GM23338 (cell line): ENCODE data around the gene PERM1. TPM values are rescaled to one million over a fixed set of nuclear protein-coding genes. Genes with fewer than 3 reads are reported as not detected.

Experiments used
- ATAC-seq: fragments of 200-7000 bp; cut with Tn5 transposase; 3 replicates; pipeline ENCODE4 v1.9.1; 2020
- DNase-seq: peaks from one replicate; pipeline ENCODE4 v3.0.0-alpha.2; 2015; ENCODE audit warnings: low spot score
- H2AFZ ChIP-seq: fragments of 200-600 bp; sonication (generic); 2 replicates; pipeline ENCODE4 v1.8.0; 2016; ENCODE audit warnings: antibody characterized with exemption, mild to moderate bottlenecking, moderate library complexity
- H3F3A ChIP-seq: fragments of 200-600 bp; sonication (generic); replicated peaks from 2 replicates; pipeline ENCODE4 v1.8.0; 2017; ENCODE audit warnings: antibody characterized with exemption, mixed run types, low read depth
- H3K27ac ChIP-seq: fragments of 200-600 bp; sonication (generic); 2 replicates; pipeline ENCODE4 v1.6.1; 2016; ENCODE audit warnings: low read depth
- H3K27me3 ChIP-seq: fragments of 200-600 bp; sonication (generic); 2 replicates; pipeline ENCODE4 v1.8.0; 2016; ENCODE audit warnings: mild to moderate bottlenecking, mixed run types, moderate library complexity; ENCODE audit not compliant: insufficient read depth
- H3K36me3 ChIP-seq: fragments of 200-600 bp; sonication (generic); 2 replicates; pipeline ENCODE4 v1.8.0; 2016; ENCODE audit warnings: mild to moderate bottlenecking; ENCODE audit not compliant: insufficient read depth
- H3K4me1 ChIP-seq: fragments of 200-600 bp; sonication (generic); 2 replicates; pipeline ENCODE4 v1.8.0; 2016; ENCODE audit warnings: mild to moderate bottlenecking, moderate library complexity; ENCODE audit not compliant: insufficient read depth
- H3K4me2 ChIP-seq: fragments of 200-600 bp; sonication (generic); 2 replicates; pipeline ENCODE4 v1.7.1; 2017; ENCODE audit warnings: mixed run types
- H3K4me3 ChIP-seq: fragments of 200-600 bp; sonication (generic); 2 replicates; pipeline ENCODE4 v1.6.1; 2016; ENCODE audit warnings: mixed run types
- H3K79me2 ChIP-seq: fragments of 200-600 bp; sonication (generic); replicated peaks from 2 replicates; pipeline ENCODE4 v1.8.0; 2017; ENCODE audit warnings: mild to moderate bottlenecking; ENCODE audit not compliant: insufficient read depth
- H3K9me2 ChIP-seq: fragments of 200-600 bp; sonication (generic); 2 replicates; pipeline ENCODE4 v1.8.0; 2017; ENCODE audit not compliant: insufficient read depth
- H4K20me1 ChIP-seq: fragments of 200-600 bp; sonication (generic); replicated peaks from 2 replicates; pipeline ENCODE4 v1.8.0; 2017; ENCODE audit warnings: mild to moderate bottlenecking; ENCODE audit not compliant: insufficient read depth
- H3K27ac Mint-ChIP-seq: 2 replicates; pipeline ENCODE4 v1.8.0; 2020; ENCODE audit warnings: inconsistent platforms, mild to moderate bottlenecking, moderate library complexity, mixed read lengths
- H3K27me3 Mint-ChIP-seq: 3 replicates; pipeline ENCODE4 v1.8.0; 2022; ENCODE audit warnings: low read depth, mild to moderate bottlenecking, moderate library complexity, mixed read lengths, inconsistent platforms; ENCODE audit not compliant: insufficient read depth, poor library complexity
- H3K36me3 Mint-ChIP-seq: 3 replicates; pipeline ENCODE4 v1.8.0; 2021; ENCODE audit warnings: low read depth, mild to moderate bottlenecking, inconsistent platforms, moderate library complexity, mixed read lengths
- H3K4me1 Mint-ChIP-seq: 3 replicates; pipeline ENCODE4 v1.8.0; 2020; ENCODE audit warnings: mild to moderate bottlenecking, inconsistent platforms, mixed read lengths
- H3K4me3 Mint-ChIP-seq: 3 replicates; pipeline ENCODE4 v1.8.0; 2021; ENCODE audit warnings: moderate library complexity, mild to moderate bottlenecking, inconsistent platforms, mixed read lengths
- H3K9me3 Mint-ChIP-seq: 3 replicates; pipeline ENCODE4 v1.8.0; 2020; ENCODE audit warnings: moderate library complexity, mild to moderate bottlenecking, inconsistent platforms, mixed read lengths
- CREB1 ChIP-seq: fragments of 250-450 bp; sonication (Bioruptor Pico); IDR thresholded peaks from 2 replicates; pipeline ENCODE4 v1.5.0; 2020; ENCODE audit warnings: low read depth, mild to moderate bottlenecking, moderate library complexity
- EZH2 ChIP-seq: fragments of 200-600 bp; sonication (generic); IDR thresholded peaks from one replicate; pipeline ENCODE4 v1.8.0; 2017; ENCODE audit warnings: antibody characterized with exemption, mild to moderate bottlenecking, low read depth; ENCODE audit not compliant: unreplicated experiment
- NANOG ChIP-seq: IDR thresholded peaks from 2 replicates; pipeline ENCODE4 v1.6.1; 2016; ENCODE audit warnings: antibody characterized with exemption, borderline replicate concordance
- STAT1 ChIP-seq: IDR thresholded peaks from one replicate; pipeline ENCODE4 v1.6.1; 2016; ENCODE audit warnings: antibody characterized with exemption; ENCODE audit not compliant: unreplicated experiment
- polyA plus RNA-seq: library from polyadenylated mRNA; unstranded; fragments of >200 nt; fragmentation: Nextera tagmentation; extraction: Ambion mirVana; gene quantifications from 2 replicates; pipeline ENCODE4 v1.2.1, GENCODE V29; 2016
- total RNA-seq: library from RNA; depleted of rRNA; stranded (reverse); fragments of >200 nt; shearing (Covaris generic); gene quantifications from 2 replicates; pipeline ENCODE4 v1.2.3, GENCODE V29; 2014
- TF ChIP-seq, protein P1 (sequence below), 2 experiments: fragments of 200-600 bp in 1 of 2; sonication (generic) in 1 of 2; conservative IDR thresholded peaks; 2 replicates each; pipeline versions ENCODE4 v1.5.1 to v1.6.1; 2016 to 2017; ENCODE audit warnings: antibody characterized with exemption in 2 of 2, low read depth in 2 of 2, mild to moderate bottlenecking in 2 of 2, moderate library complexity in 1 of 2
- TF ChIP-seq, protein P2 (sequence below): fragments of 250-450 bp; sonication (Bioruptor Pico); IDR thresholded peaks from 2 replicates; pipeline ENCODE4 v1.5.0; 2020; ENCODE audit warnings: mild to moderate bottlenecking, moderate library complexity

The PERM1 gene
- total and polyA plus RNA-seq, 2 experiments from 2014 or later: 1.1 TPM; not detected in 1

DNA sequence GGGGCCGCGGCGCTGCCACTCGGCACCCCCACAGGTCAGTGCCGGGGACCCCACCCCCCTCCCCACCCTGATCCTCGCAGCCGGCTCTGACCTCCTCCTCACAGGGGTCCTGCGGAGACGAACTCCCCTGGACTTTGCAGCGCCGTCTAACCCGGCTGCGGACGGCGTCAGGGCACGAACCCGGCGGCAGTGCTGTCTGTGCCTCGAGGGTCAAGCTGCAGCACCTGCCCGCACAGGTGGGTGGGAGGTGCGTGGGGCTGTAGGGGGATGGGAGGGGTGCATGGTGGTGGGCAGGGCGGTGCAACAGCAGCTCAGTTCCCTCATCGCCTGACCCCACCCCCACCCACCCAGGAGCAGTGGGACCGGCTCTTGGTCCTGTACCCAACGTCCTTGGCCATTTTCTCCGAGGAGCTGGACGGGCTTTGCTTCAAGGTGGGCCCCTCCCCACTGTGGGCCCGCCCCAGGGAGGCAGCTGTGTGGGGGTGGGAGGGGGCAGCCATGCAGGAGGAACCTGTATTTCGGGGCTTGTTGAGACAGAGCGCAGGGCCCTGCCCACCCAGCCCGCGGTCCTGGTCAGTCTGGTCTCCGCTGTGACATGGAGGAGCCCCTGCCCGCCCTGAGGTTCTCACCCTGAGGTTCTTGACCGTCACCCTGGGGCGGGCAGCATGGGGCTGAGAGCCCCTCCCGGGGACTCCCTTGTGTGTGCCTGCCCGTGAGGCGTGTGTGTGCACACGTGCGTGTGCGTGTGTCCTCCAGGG lies 10.7 kb downstream of the PERM1 start:
- no peak for DNase-seq
- Histone ChIP-seq H3K36me3 (no peaks in the 10 kb centered on the region), H3K4me2 (peak overlapping the region; percentile 71), H3K4me3 (no peak overlapping the region; the same call in 1 of the 2 replicates), H3K79me2 (no peaks in the 10 kb centered on the region), H3K27me3 (peaks cover 40% of the 10 kb centered on the region), H3K27ac (no peak overlapping the region), H3K9me2 (no peaks in the 10 kb centered on the region), H4K20me1 (0 out of 2 replicates have a peak, but pooled peaks cover 2% of the 10 kb centered on the region), H3F3A (peaks cover 7% of the 10 kb centered on the region), H2AFZ (no peak overlapping the region), H3K4me1 (no peaks in the 10 kb centered on the region; the same call in 1 of the 2 replicates)
- H3K36me3 Mint-ChIP-seq: no peaks in the 10 kb centered on the region
- TF ChIP-seq NANOG: no peak
- TF ChIP-seq, protein P1, sequence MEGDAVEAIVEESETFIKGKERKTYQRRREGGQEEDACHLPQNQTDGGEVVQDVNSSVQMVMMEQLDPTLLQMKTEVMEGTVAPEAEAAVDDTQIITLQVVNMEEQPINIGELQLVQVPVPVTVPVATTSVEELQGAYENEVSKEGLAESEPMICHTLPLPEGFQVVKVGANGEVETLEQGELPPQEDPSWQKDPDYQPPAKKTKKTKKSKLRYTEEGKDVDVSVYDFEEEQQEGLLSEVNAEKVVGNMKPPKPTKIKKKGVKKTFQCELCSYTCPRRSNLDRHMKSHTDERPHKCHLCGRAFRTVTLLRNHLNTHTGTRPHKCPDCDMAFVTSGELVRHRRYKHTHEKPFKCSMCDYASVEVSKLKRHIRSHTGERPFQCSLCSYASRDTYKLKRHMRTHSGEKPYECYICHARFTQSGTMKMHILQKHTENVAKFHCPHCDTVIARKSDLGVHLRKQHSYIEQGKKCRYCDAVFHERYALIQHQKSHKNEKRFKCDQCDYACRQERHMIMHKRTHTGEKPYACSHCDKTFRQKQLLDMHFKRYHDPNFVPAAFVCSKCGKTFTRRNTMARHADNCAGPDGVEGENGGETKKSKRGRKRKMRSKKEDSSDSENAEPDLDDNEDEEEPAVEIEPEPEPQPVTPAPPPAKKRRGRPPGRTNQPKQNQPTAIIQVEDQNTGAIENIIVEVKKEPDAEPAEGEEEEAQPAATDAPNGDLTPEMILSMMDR (conservative IDR thresholded peaks at IDR 0.05; ENCODE audit: low read depth in 2 of 2): no peak
- TF ChIP-seq, protein P2, sequence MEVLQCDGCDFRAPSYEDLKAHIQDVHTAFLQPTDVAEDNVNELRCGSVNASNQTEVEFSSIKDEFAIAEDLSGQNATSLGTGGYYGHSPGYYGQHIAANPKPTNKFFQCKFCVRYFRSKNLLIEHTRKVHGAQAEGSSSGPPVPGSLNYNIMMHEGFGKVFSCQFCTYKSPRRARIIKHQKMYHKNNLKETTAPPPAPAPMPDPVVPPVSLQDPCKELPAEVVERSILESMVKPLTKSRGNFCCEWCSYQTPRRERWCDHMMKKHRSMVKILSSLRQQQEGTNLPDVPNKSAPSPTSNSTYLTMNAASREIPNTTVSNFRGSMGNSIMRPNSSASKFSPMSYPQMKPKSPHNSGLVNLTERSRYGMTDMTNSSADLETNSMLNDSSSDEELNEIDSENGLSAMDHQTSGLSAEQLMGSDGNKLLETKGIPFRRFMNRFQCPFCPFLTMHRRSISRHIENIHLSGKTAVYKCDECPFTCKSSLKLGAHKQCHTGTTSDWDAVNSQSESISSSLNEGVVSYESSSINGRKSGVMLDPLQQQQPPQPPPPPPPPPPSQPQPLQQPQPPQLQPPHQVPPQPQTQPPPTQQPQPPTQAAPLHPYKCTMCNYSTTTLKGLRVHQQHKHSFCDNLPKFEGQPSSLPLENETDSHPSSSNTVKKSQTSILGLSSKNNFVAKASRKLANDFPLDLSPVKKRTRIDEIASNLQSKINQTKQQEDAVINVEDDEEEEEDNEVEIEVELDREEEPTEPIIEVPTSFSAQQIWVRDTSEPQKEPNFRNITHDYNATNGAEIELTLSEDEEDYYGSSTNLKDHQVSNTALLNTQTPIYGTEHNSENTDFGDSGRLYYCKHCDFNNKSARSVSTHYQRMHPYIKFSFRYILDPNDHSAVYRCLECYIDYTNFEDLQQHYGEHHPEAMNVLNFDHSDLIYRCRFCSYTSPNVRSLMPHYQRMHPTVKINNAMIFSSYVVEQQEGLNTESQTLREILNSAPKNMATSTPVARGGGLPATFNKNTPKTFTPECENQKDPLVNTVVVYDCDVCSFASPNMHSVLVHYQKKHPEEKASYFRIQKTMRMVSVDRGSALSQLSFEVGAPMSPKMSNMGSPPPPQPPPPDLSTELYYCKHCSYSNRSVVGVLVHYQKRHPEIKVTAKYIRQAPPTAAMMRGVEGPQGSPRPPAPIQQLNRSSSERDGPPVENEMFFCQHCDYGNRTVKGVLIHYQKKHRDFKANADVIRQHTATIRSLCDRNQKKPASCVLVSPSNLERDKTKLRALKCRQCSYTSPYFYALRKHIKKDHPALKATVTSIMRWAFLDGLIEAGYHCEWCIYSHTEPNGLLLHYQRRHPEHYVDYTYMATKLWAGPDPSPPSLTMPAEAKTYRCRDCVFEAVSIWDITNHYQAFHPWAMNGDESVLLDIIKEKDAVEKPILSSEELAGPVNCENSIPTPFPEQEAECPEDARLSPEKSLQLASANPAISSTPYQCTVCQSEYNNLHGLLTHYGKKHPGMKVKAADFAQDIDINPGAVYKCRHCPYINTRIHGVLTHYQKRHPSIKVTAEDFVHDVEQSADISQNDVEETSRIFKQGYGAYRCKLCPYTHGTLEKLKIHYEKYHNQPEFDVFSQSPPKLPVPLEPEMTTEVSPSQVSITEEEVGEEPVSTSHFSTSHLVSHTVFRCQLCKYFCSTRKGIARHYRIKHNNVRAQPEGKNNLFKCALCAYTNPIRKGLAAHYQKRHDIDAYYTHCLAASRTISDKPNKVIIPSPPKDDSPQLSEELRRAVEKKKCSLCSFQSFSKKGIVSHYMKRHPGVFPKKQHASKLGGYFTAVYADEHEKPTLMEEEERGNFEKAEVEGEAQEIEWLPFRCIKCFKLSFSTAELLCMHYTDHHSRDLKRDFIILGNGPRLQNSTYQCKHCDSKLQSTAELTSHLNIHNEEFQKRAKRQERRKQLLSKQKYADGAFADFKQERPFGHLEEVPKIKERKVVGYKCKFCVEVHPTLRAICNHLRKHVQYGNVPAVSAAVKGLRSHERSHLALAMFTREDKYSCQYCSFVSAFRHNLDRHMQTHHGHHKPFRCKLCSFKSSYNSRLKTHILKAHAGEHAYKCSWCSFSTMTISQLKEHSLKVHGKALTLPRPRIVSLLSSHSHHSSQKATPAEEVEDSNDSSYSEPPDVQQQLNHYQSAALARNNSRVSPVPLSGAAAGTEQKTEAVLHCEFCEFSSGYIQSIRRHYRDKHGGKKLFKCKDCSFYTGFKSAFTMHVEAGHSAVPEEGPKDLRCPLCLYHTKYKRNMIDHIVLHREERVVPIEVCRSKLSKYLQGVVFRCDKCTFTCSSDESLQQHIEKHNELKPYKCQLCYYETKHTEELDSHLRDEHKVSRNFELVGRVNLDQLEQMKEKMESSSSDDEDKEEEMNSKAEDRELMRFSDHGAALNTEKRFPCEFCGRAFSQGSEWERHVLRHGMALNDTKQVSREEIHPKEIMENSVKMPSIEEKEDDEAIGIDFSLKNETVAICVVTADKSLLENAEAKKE (CRISPR knock-in tag): no peak
- no peak for TF ChIP-seq STAT1
- no peak for TF ChIP-seq CREB1 (CRISPR knock-in tag)
- TF ChIP-seq EZH2: no peak
- peaks cover 4% of the 10 kb centered on the region for H3K4me1 Mint-ChIP-seq
- no peak for ATAC-seq
- no peaks in the 10 kb centered on the region for H3K9me3 Mint-ChIP-seq
- H3K27ac Mint-ChIP-seq: no peak overlapping the region
- H3K27me3 Mint-ChIP-seq: peaks cover 43% of the 10 kb centered on the region
- H3K4me3 Mint-ChIP-seq: no peak overlapping the region
